Mesodermal cell (in vitro differentiated cells): ENCODE measurements around the gene SLC34A3.

Experiments used
- H3K27ac ChIP-seq: 2 replicates; pipeline ENCODE4 v1.7.0; 2013; ENCODE audit warnings: mild to moderate bottlenecking, low read depth, low read length, moderate library complexity; ENCODE audit not compliant: severe bottlenecking
- H3K36me3 ChIP-seq: 2 replicates; pipeline ENCODE4 v1.7.1; 2013; ENCODE audit warnings: mild to moderate bottlenecking, low read length, moderate library complexity; ENCODE audit not compliant: control insufficient read depth, insufficient read depth
- H3K4me1 ChIP-seq: one replicate; pipeline ENCODE4 v1.7.1; 2013; ENCODE audit warnings: mild to moderate bottlenecking, low read length; ENCODE audit not compliant: insufficient read depth, control insufficient read depth, poor library complexity, severe bottlenecking
- H3K4me3 ChIP-seq: 2 replicates; pipeline ENCODE4 v1.7.0; 2013; ENCODE audit warnings: low read length, control low read depth, mild to moderate bottlenecking; ENCODE audit not compliant: insufficient read depth, poor library complexity, severe bottlenecking; ENCODE audit errors: extremely low read depth
- H3K9me3 ChIP-seq: 2 replicates; pipeline ENCODE4 v1.7.1; 2013; ENCODE audit warnings: mild to moderate bottlenecking, low read length, moderate library complexity; ENCODE audit not compliant: control insufficient read depth
- WGBS, 2 experiments: methylation state at CpG; one replicate each; pipeline ENCODE4 v1.1.5; 2013; ENCODE audit warnings: missing lambda C conversion rate in 2 of 2; ENCODE audit not compliant: insufficient coverage in 2 of 2; 5-methylcytosine and 5-hydroxymethylcytosine counted together

The SLC34A3 gene

DNA sequence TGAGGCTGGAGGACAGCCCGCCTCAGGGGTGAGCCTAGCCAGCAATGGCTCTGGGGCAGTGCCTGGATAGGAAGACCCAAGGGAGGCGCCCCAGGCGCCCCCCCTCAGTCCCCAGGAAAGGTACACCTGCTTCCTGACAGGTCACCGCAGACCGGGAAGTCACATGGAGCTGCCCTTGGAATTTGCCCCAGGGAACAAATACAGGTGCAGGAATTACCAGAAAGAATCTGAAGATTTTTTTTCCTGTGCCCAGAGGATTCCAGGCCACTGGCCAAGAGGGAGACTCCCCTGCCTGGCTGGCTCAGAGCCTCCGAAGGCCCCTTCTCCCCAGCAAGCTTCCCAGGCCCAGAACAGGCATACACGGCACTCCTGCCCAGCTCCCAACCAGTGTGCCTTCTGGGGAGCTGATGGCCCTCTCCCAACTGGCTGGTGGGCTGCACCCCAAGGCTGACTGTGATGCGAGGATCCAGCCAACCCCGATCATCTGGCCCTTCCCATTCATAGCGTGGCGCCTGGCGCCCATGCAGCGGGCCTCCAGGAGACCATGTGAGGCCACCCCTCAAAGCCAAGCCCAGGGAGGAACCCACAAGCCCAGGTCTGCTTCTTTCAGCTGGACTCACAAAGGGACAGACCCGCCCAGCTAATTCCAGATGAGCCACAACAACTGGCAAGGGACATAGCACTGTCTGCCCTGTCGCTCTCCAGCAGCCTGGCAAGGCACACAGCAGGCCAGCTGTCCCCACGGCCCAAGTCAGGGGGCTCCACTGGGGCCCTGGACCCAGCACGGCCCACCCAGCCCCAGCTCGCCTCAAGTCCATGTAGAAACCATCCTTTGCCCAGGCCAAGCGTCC is 32.4 kb upstream of the SLC34A3 start:
- peaks cover 15% of the 10 kb centered on the region for H3K4me1 ChIP-seq
- no peaks in the 10 kb centered on the region for H3K9me3 ChIP-seq
- no peak overlapping the region for H3K27ac ChIP-seq
- H3K36me3 ChIP-seq: no peaks in the 10 kb centered on the region
- WGBS, 2 experiments: 93 to 94% methylated on average over 16 to 19 of the region's 19 CpGs
- H3K4me3 ChIP-seq: no peak overlapping the region

DNA sequence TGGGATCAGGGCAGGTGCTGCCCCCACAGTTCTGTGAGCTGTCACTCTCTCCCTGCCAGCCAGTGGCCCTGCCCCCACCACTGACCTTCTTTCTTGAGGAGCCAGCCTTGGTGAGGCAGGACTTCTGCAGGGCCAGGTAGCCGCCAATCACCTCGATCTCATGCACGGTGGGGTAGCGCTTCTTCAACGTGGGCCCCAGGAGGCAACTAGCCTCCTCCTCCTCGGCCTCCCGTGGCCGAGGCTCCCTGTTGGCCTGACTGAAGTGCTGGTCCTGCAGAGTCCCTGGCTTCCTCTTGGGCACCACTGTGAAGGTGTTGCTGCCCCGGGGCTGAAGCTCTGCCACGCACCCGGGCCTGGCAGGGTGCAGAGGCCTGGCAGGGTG is 31.8 kb upstream of the SLC34A3 start:
- Histone ChIP-seq H3K36me3 (peaks cover 2% of the 10 kb centered on the region), H3K9me3 (no peaks in the 10 kb centered on the region), H3K27ac (no peak overlapping the region), H3K4me3 (peak overlapping the region; percentile 46), H3K4me1 (peaks cover 15% of the 10 kb centered on the region)
- WGBS, 2 experiments: 76 to 84% methylated on average over 8 to 11 of the region's 11 CpGs

DNA sequence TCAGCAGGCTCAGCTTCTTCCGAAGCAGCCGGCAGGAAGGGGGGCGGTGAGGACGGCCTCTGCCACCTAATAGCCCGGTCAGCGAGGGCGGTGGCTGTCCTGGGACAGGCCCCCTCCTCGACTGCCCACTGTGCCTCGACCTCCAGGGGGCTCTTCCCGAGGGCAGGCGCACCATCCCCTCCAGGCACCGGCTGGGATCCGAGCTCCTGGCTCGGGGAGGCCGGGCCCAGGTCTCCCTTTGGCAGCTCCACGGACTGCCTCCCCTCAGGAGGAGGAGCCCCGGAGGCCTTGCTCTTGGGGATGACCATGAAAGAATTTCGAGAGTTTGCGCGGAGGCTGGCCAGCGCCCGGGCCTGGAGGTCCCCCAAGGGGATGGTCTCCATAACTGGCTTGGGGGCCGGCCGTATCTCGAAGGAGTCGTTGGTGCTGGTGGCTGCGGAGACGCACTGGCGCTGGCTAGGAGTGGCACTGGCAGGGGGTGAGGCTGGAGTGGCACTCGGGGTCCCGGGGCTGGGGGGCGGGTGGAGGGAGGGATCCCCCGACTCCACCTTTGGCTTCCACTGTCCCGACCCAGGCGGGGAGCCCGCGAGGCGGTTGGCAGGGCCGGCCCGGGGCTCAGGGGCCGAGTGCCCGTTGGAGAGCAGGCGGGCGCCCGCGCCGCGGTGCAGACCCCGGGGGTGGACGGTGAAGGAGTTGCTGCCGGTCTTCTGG is 31.1 kb upstream of the SLC34A3 start:
- Histone ChIP-seq H3K9me3 (no peaks in the 10 kb centered on the region), H3K4me3 (peak overlapping the region; percentile 46), H3K4me1 (peaks cover 20% of the 10 kb centered on the region), H3K27ac (no peak overlapping the region), H3K36me3 (peaks cover 7% of the 10 kb centered on the region)
- WGBS, 2 experiments: 23 to 30% methylated on average over 25 to 29 of the region's 51 CpGs

DNA sequence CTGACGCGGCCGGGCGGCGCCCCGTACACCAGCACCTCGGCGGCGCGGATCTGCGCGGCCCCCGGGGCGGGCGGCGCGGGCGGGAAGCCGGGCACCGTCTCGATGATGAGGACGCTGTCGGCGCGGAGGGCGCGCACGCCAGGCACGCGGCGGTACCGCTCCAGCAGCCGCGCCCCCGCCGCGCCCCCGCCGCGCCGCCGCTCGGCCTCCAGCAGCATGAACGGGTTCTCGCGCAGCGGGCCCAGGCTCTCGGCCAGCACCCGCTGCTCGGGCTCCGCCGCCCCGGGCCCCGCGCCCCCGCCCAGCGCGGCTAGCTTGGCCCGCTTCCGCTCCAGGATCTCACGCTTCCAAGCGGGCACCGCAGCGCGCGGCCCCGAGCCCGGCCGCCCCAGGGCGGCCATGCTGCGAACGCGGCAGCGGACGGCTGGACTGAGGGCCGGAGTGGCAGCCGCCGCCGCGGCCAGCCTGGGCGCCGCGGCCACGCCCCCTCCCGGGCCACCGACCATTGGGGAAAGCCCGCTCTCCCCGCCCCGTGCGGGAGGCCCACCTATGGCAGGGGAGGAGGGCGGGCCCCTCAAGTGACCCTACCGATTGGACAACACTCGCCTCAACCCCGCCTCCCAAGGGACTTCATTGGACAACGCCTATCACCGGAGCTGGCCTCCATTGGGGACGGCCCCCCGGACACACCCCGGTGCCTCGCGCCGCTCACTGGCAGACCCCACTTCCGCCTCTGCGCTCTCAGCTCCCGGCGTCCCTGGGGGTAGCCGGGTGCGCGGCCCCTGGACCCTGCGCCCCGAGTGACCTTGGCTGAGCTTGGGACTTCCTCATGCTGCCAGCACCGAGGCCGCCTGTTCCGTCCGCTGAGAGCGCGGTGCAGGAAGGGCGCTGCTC is 30.1 kb upstream of the SLC34A3 start, which contains the start of gene TPRN:
TSS of gene TPRN (minus strand) at position 431 of the 894 bp plus-strand sequence. CDS start at position 401, 30 bp downstream.
- WGBS, 2 experiments: 0% methylated on average over 98 to 102 of the region's 118 CpGs
- Histone ChIP-seq H3K36me3 (peaks cover 7% of the 10 kb centered on the region), H3K4me3 (peak within 1 kb of the TSS; percentile 53), H3K9me3 (no peaks in the 10 kb centered on the region), H3K4me1 (peaks cover 22% of the 10 kb centered on the region), H3K27ac (peak within 1 kb of the TSS; percentile 23)

DNA sequence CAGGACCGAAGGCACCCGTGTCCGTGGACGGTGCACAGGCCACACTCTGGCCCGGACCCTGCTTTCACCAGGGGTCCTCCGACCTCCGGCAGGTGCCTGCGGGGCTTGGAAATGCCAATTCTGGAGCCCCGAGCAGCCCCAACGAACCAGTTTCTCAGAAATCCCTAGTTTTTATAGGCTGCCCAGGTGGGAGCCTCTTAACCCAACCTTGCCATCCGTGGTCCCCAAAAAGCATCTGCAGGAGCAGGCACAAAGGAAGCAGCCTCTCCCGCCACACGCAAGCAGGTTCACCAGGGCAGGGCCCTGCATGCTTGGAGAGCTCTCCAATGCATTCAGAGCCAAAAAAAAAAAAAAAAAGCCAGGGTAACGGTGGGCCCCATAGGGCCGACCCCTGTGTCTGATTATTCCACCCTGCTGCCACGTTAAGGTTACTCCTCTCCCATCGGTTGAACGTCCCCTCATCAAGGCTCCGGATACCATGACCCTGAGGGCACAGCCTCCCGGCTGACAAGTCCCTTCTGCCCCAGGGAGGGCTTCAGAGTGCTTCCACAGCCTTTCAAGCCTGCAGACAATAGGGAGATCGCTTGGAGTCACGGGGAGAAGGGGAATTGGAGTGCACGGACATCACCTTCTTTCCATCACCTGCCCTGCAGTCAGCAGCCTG is 29.4 kb upstream of the SLC34A3 start:
- peaks cover 25% of the 10 kb centered on the region for H3K4me1 ChIP-seq
- peaks cover 7% of the 10 kb centered on the region for H3K36me3 ChIP-seq
- H3K27ac ChIP-seq: peak overlapping the region; percentile 23
- peak overlapping the region; percentile 53 for H3K4me3 ChIP-seq
- no peaks in the 10 kb centered on the region for H3K9me3 ChIP-seq
- 23 to 25% methylated on average over 22 to 23 of the region's 23 CpGs for WGBS, 2 experiments

DNA sequence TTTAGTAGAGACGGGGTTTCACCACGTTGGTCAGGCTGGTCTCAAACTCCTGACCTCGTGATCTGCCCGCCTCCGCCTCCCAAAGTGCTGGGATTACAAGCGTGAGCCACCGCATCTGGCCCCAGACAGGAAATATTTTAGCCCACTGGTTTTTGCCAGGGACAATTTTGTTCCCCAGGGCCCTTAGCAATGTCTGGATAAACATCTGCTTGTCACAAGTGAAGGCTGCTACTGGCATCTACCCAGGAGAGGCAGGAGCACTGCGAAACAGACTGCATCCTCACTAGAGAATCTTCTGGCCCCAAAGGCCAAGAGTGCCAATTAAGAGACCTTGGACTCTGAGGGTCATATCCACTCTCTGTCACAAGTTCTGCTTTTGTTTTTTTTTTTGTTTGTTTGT is 27.7 kb upstream of the SLC34A3 start:
- H3K36me3 ChIP-seq: peaks cover 19% of the 10 kb centered on the region
- WGBS, 2 experiments: 88 to 97% methylated on average over 8 of the region's 8 CpGs
- no peaks in the 10 kb centered on the region for H3K9me3 ChIP-seq
- peaks cover 32% of the 10 kb centered on the region for H3K4me1 ChIP-seq
- H3K4me3 ChIP-seq: no peak overlapping the region
- no peak overlapping the region for H3K27ac ChIP-seq

DNA sequence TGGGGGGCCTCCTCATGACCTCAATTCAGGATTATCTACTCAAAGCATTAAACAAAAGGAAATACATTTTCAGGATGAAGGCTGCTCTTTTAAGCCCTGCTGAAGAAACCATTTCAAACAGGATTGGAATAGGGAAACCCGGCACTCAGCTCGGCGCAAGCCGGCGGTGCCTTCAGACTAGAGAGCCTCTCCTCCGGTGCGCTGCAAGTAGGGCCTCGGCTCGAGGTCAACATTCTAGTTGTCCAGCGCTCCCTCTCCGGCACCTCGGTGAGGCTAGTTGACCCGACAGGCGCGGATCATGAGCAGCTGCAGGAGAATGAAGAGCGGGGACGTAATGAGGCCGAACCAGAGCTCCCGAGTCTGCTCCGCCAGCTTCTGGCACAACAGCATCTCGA is 26.0 kb upstream of the SLC34A3 start:
- no peaks in the 10 kb centered on the region for H3K9me3 ChIP-seq
- peak overlapping the region; percentile 96 for H3K4me3 ChIP-seq
- H3K4me1 ChIP-seq: peaks cover 24% of the 10 kb centered on the region
- WGBS, 2 experiments: 31% methylated on average over 20 to 21 of the region's 21 CpGs
- no peak overlapping the region for H3K27ac ChIP-seq
- H3K36me3 ChIP-seq: peaks cover 27% of the 10 kb centered on the region

DNA sequence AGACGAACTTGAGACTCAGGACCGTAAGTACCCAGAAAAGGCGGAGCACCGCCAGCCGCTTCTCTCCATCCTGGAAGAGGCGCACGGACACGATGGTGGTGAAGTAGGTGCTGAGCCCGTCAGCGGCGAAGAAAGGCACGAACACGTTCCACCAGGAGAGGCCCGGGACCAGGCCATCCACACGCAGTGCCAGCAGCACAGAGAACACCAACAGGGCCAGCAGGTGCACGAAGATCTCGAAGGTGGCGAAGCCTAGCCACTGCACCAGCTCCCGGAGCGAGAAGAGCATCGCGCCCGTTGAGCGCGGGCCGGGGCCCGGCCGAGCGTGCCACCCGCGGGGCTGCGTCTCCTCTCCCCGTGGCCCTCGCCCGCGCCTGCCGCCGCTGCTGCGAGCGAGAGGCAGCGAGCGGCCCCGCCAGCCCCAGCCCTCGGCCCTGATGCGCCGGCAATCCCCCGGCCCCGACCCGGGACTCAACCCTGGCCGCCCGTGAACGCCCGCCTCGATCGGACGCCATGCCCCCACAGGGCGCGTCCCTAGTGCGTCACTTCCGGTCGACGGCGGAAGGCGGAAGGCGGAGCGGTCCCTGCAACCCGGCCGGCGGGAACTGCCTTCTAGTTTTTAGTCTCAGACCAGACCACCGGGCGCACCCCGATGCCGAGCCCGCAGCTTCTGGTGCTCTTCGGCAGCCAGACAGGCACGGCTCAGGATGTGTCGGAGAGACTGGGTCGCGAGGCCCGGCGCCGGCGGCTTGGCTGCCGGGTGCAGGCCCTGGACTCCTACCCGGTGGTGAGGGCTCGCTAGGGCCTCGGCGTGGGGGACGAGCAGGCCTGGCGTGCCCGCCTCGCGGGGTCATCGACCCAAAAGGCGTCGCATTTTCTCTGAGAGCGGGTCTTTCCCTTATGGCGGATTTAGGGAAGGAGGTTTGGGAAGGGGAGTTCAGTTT is 25.3 kb upstream of the SLC34A3 start, which contains the start of the genes NDOR1 and TMEM203:
TSS of gene NDOR1 (plus strand) at position 575 of the 944 bp plus-strand sequence. CDS start at position 653, 78 bp downstream.
TSS of gene TMEM203 (minus strand) at position 523 of the 944 bp plus-strand sequence. CDS start at position 289, 234 bp downstream.
- H3K4me3 ChIP-seq: peak within 1 kb of the TSS; percentile 96
- peaks cover 24% of the 10 kb centered on the region for H3K4me1 ChIP-seq
- WGBS, 2 experiments: 1% methylated on average over 86 to 98 of the region's 98 CpGs
- H3K9me3 ChIP-seq: no peaks in the 10 kb centered on the region
- peak within 1 kb of the TSS; percentile 45 for H3K27ac ChIP-seq
- peaks cover 31% of the 10 kb centered on the region for H3K36me3 ChIP-seq

DNA sequence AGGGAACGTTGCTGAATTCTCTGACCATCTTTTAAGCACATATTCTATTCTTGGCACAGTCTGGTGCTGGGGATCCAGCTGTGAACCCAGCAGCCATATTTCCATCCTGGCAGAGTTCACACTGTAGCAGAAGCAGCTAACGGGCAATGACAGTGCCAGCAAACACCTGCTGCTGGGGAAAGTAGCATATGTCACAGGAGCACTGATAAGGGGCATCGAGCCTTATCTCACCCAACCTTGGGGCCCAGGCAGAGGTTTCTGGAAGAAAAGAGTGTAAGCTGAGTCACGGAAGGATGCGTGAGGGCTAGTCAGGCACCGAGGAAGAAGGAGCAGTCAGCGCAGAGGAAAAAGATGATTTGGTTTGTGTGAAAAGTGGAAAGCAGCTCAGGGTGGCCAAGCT is 24.1 kb upstream of the SLC34A3 start:
- WGBS, 2 experiments: 91% methylated on average over 7 of the region's 7 CpGs
- Histone ChIP-seq H3K4me1 (peaks cover 19% of the 10 kb centered on the region), H3K36me3 (peaks cover 34% of the 10 kb centered on the region), H3K27ac (no peak overlapping the region), H3K9me3 (no peaks in the 10 kb centered on the region), H3K4me3 (peak overlapping the region; percentile 96)
